Measurements from ENCODE around the gene MAP3K3.

The MAP3K3 gene

DNA sequence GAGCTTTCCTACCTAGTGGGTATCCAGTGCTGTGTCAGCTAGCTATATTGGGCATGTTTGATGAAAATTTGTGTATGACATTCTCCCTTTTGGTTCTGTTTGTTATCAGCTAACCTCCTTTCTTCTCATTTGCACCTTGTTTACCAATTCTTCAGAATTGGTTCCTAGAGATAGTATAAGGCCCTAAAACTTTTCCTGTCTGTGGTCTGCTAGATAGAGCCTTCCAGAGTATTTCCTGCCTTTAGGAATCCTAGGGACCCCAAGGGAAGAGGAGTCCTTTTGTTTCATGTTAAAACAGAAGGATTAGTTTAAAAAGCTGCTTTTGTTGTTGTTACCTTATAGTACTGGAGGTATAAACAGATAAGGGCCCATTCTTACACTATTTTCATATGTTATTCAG, 11.5 kb downstream of the MAP3K3 start:
- DNase-seq = no peak
- no peak overlapping the region for H3K4me3 Mint-ChIP-seq
- H3K9me3 Mint-ChIP-seq = no peaks in the 10 kb centered on the region
- peaks cover 16% of the 10 kb centered on the region for H3K36me3 Mint-ChIP-seq (ENCODE audit: low read depth)
- ATAC-seq = no peak
- no peaks in the 10 kb centered on the region for H3K27me3 Mint-ChIP-seq
- no peak overlapping the region for H3K27ac Mint-ChIP-seq
- peaks cover 12% of the 10 kb centered on the region for H3K4me1 Mint-ChIP-seq

DNA sequence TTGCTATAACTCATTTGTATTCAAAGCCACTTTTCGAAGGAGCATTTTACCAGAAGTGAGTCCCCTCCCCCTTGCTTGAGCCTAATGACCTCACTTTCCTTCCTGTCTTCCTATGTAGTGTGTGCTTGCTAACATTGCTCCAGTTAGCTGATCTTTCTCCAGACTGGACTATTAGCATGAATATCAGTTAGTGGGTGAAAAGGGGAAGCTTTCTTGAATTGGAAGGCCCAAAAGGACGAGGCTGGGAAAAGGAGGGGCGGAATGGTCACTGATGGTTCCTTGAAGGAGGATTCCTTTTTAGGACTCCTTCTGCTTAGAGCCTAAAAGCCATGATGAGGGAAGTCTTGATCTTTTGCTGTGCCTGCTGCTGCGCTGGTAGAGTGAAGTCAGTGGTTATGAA, 11.9 kb downstream of the MAP3K3 start:
- Mint-ChIP-seq H3K4me1 (peaks cover 15% of the 10 kb centered on the region), H3K27me3 (no peaks in the 10 kb centered on the region), H3K36me3 (ENCODE audit: low read depth) (peaks cover 16% of the 10 kb centered on the region), H3K9me3 (no peaks in the 10 kb centered on the region), H3K27ac (no peak overlapping the region), H3K4me3 (no peak overlapping the region)
- DNase-seq (no peak), ATAC-seq (no peak)

DNA sequence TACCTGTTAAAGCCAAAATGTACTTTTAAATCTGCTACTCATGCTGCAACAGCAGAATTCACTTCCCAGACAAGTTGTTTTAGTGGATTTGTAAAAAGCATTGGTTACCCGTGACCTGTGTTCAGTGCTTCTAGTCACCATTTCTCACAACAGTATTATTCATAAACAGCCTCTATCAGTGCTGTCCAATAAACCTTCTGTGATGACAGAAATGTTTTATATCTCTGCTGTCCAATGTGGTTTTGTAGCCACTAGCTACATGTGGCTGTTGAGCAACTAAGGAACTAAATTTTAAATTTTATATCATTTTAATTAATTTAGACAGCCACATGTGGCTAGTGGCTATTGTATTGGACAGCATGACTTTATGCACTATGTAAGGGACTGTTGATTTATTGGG, 12.6 kb downstream of the MAP3K3 start:
- ATAC-seq (no peak), DNase-seq (no peak)
- Mint-ChIP-seq H3K4me1 (peaks cover 18% of the 10 kb centered on the region), H3K36me3 (ENCODE audit: low read depth) (peaks cover 16% of the 10 kb centered on the region), H3K4me3 (no peak overlapping the region), H3K9me3 (no peaks in the 10 kb centered on the region), H3K27me3 (no peaks in the 10 kb centered on the region), H3K27ac (no peak overlapping the region)

DNA sequence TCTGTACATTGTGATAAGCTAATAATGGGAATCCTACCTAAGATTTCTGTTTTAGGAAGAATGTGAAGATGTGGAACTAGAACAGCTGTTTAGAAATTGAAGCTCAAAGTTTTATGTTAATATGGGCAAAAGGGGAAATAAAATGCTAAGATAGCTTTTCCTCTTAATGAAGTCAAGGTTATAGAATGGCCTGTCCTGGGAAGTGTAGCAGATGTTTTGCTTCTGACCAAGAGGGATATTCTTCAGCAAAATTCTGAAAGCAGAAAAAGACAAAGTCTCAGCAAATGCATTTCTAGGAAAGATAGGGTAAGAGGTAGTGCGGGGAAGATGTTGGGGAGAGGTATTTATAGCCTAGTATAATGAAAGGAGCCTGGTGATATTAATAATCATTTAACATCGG, 13.1 kb downstream of the MAP3K3 start:
- no peak overlapping the region for H3K27ac Mint-ChIP-seq
- no peak overlapping the region for H3K4me3 Mint-ChIP-seq
- H3K36me3 Mint-ChIP-seq (ENCODE audit: low read depth) = peaks cover 16% of the 10 kb centered on the region
- no peaks in the 10 kb centered on the region for H3K9me3 Mint-ChIP-seq
- DNase-seq (no peak), ATAC-seq (no peak)
- H3K27me3 Mint-ChIP-seq = no peaks in the 10 kb centered on the region
- peaks cover 18% of the 10 kb centered on the region for H3K4me1 Mint-ChIP-seq

DNA sequence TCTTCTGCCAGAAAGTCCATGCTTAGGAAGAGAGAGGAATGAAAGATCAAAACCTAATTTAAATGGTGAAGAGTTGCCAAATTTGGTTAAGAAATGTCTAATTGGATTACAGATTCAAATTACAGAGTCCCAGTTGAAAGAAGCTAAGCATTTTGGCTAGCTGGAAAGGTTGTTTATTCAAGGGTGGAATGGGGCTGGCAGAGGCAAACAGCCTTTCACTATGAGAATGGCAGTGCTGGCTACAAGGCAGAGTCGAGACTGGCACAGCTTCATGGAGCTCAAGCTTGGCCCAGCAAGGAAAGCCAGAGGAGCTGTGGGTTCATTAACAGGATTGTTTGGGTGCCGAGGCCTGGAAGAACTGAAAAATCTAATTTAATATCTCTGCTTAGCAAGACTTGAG, 13.6 kb downstream of the MAP3K3 start:
- ATAC-seq (no peak), DNase-seq (no peak)
- H3K9me3 Mint-ChIP-seq = no peaks in the 10 kb centered on the region
- no peaks in the 10 kb centered on the region for H3K27me3 Mint-ChIP-seq
- no peak overlapping the region for H3K4me3 Mint-ChIP-seq
- no peak overlapping the region for H3K27ac Mint-ChIP-seq
- peaks cover 16% of the 10 kb centered on the region for H3K36me3 Mint-ChIP-seq (ENCODE audit: low read depth)
- H3K4me1 Mint-ChIP-seq = peaks cover 18% of the 10 kb centered on the region

DNA sequence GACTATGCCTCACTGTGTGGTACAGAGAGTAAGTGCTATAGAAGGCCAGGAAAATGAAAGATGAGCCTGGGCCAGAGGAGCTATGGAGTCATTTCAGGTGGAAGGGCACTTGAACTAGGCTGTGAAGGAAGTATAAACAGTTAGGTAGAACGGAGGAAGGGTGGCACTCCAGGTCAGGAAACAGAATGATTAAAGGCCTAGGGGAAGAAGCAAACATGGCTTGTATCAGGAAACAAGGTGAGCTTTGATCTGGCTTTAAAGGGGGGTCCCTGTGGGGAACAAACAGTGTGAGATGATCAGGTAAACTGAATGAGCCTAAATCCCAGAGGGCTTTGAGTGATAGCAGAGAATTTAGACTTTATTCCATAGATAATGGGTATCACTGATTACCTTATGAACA, 16.9 kb downstream of the MAP3K3 start:
- peak overlapping the region; percentile 7 for H3K27ac Mint-ChIP-seq
- H3K4me1 Mint-ChIP-seq = peaks cover 13% of the 10 kb centered on the region
- H3K9me3 Mint-ChIP-seq = no peaks in the 10 kb centered on the region
- no peak for DNase-seq
- peaks cover 11% of the 10 kb centered on the region for H3K36me3 Mint-ChIP-seq (ENCODE audit: low read depth)
- H3K27me3 Mint-ChIP-seq = no peaks in the 10 kb centered on the region
- H3K4me3 Mint-ChIP-seq = no peak overlapping the region
- ATAC-seq = peak; percentile 36

DNA sequence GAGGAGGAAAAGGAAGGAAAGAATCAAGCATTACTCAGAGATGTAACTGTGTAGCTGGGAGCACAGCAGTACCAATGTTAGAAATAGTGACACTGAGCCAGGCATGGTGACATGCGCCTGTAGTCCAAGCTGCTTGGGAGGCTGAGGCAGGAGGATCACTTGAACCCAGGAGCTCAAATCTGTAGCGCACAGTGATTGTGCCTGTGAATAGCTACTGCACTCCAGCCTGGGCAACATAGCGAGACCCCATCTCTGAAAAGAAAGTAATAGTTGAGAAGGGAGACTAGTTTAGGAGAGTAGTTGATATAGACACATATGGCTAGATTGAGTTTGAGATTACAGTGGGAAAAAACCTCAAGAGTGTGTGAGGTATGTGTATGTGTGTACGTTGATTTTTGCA, 17.8 kb downstream of the MAP3K3 start:
- Mint-ChIP-seq H3K27ac (no peak overlapping the region), H3K36me3 (ENCODE audit: low read depth) (peaks cover 7% of the 10 kb centered on the region)

DNA sequence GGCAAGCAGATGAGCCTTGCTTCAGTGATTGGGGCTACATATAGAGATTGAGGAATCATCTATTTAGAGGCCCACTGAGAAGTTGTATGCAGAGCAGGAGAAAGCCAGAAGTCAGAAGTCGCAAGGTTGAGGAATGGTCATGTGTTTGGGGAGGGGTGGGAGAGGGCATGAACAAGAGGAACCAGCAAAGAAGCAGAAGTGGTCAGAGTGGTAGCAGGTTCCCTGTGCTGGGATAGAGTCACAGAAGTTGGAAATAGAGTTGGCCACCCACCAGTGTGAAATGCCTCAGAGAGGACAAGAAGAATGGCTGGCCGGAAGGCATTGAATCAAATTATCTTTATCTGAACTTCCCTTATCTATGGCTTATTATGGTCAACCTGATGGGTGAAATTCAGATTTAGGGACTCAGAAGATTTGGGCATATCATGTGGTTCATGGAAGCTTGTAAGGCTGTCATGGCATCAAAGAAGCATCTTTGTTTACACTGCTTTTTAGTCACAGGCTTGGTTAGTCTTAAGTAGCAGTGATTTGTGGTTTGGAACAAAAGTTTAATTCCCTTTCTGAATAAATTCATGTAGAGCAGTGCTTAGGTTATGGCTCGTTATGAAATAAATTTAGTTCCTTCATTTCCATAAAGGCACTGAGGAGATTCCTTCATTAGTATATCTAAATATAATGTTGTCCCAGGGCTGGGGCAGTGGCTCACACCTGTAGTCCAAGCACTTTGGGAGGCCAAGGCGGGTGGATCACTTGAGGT, 19.7 kb downstream of the MAP3K3 start:
- DNase-seq (no peak), ATAC-seq (no peak)
- Mint-ChIP-seq H3K4me1 (peaks cover 18% of the 10 kb centered on the region), H3K4me3 (no peak overlapping the region), H3K27ac (no peak overlapping the region), H3K9me3 (no peaks in the 10 kb centered on the region), H3K36me3 (ENCODE audit: low read depth) (peaks cover 2% of the 10 kb centered on the region), H3K27me3 (no peaks in the 10 kb centered on the region)

More for the DNA sequence above, 17.8 kb downstream of the MAP3K3 start:
- peaks cover 10% of the 10 kb centered on the region for H3K4me1 Mint-ChIP-seq
- no peaks in the 10 kb centered on the region for H3K27me3 Mint-ChIP-seq
- ATAC-seq (no peak), DNase-seq (no peak)
- no peak overlapping the region for H3K4me3 Mint-ChIP-seq
- H3K9me3 Mint-ChIP-seq = no peaks in the 10 kb centered on the region

DNA sequence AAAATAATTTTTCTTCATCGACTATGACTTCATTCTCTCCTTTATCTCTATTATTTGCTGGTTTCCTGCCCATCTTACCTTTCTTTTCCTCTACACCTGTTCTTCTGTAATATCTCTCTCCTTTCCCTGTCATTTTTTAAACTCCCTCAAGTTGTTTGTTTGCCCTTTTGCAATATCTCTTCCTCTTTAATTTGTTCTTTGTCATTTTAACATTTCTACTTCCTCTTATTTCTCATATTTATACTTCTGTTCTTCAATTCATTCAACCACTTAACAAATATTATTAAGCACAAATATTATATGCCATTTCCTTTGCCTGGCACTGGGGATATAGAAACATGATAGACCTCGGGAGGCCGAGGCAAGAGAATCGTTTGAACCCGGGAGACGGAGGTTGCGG, 22.6 kb downstream of the MAP3K3 start:
- no peak overlapping the region for H3K4me3 Mint-ChIP-seq
- peaks cover 15% of the 10 kb centered on the region for H3K4me1 Mint-ChIP-seq
- no peak overlapping the region for H3K27ac Mint-ChIP-seq
- H3K9me3 Mint-ChIP-seq = no peaks in the 10 kb centered on the region
- DNase-seq (no peak), ATAC-seq (no peak)
- peaks cover 5% of the 10 kb centered on the region for H3K36me3 Mint-ChIP-seq (ENCODE audit: low read depth)
- H3K27me3 Mint-ChIP-seq = no peaks in the 10 kb centered on the region

DNA sequence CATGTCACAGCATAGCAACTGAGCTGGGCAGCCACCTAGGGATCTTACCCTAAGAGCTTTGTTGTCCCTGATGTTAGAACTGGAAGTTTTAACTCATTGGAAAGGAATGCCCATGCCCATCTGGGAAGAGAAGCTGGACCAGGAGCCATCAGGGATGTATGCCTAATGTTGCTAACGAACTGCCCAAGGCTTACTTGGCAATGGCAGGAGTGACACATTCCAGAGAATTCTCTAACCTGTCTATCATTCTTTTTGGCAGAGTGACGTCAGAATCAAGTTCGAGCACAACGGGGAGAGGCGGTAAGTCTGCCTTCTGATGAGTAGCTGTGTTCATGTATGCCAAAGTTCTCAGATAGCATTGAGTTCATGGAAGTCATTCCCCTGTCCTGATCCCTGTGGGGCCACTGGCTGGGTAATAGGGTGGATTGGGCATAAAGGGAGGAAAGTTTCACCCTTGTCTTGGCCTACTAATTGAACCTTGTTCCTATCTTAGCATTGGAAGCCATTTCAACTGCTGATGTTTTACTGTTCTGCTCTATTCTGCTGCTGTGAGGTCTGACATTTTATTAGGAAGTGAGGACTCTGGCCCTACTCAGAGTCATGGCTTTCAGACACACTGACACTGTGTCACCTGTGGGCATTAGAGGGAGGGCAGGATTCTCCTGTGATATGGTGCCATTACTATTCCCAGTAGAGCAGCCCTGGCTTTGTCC, 23.7 kb downstream of the MAP3K3 start:
- H3K27me3 Mint-ChIP-seq = no peaks in the 10 kb centered on the region

DNA sequence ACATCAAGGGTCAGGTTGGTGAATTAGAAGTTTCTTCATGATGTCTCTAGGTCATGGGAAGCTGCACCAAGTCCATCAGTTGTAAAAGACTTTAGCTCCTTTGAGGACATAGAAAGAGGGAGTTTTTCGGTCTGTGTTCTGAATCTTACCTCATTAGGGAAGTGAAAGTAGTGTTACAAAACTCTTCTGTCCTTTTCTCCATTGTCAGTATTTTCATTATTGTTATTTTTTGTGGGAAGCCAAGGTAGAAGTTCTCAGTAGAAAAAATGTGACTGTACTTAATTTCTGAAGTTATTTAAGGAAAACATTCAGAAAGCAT, 24.2 kb downstream of the MAP3K3 start:
- Mint-ChIP-seq H3K27ac (no peak overlapping the region), H3K27me3 (no peaks in the 10 kb centered on the region), H3K36me3 (ENCODE audit: low read depth) (peaks cover 5% of the 10 kb centered on the region), H3K4me1 (peaks cover 16% of the 10 kb centered on the region), H3K4me3 (no peak overlapping the region), H3K9me3 (no peaks in the 10 kb centered on the region)
- no peak for DNase-seq
- ATAC-seq = peak; percentile 43

More for the DNA sequence above, 23.7 kb downstream of the MAP3K3 start:
- no peak for ATAC-seq
- Mint-ChIP-seq H3K4me1 (peaks cover 17% of the 10 kb centered on the region), H3K27ac (no peak overlapping the region), H3K36me3 (ENCODE audit: low read depth) (peaks cover 5% of the 10 kb centered on the region), H3K4me3 (no peak overlapping the region), H3K9me3 (no peaks in the 10 kb centered on the region)
- no peak for DNase-seq

DNA sequence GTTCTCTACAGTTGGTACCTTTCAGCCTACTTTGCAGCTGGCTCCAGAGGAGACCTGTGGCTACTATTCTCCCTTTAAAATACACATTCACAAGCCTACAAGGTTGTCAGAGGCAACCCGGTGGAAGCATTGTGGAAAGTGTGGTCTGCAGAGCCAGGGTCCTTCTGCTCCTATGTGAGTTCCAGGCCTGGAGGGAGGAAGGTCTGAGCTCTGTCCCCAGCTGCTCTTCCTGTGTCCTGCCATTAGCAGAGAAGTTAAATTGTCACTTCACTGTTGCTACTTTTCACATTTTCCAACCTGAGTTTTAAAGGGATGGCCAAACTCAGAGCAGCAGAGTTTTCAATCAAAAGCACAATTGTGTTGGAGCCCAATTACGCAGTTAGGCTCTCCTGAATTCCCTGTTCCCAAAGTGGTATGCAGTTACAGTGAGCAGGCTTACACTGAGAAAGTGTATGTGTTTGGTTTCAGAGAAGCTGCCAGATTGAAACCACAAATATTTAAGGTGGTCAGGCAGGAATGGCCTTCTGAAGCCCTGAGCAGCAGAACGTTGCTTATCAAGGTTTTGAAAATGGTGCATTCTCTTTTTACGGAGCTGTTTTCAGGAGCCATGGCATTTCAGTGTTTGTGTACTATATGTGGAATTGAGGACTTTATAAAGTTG, 25.0 kb downstream of the MAP3K3 start:
- no peaks in the 10 kb centered on the region for H3K27me3 Mint-ChIP-seq
- H3K4me3 Mint-ChIP-seq = no peak overlapping the region
- peaks cover 6% of the 10 kb centered on the region for H3K36me3 Mint-ChIP-seq (ENCODE audit: low read depth)
- peaks cover 15% of the 10 kb centered on the region for H3K4me1 Mint-ChIP-seq
- no peak for DNase-seq
- no peak for ATAC-seq
- no peaks in the 10 kb centered on the region for H3K9me3 Mint-ChIP-seq
- no peak overlapping the region for H3K27ac Mint-ChIP-seq

DNA sequence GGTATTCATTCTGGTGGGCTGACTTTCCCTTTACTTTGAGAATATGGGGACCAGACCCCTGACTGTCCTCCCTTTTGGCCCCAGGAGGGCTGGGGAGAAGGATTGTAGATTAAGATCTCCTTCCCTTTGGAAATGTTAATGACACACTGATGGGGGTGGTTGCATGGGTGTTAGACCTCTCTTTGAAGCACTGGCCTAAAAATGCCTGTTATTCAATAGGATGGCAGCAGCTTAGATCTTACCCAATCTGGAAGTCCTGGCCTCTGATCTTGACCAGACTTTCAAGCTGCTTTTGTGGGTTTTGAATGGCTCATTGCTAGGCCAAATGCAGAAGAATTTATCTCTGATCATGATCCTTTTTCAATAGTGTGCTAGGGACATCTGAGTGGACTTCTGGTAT, 25.7 kb downstream of the MAP3K3 start:
- Mint-ChIP-seq H3K27ac (no peak overlapping the region), H3K9me3 (no peaks in the 10 kb centered on the region), H3K4me1 (peaks cover 15% of the 10 kb centered on the region), H3K36me3 (ENCODE audit: low read depth) (peaks cover 7% of the 10 kb centered on the region), H3K27me3 (no peaks in the 10 kb centered on the region), H3K4me3 (no peak overlapping the region)
- DNase-seq (no peak), ATAC-seq (no peak)

DNA sequence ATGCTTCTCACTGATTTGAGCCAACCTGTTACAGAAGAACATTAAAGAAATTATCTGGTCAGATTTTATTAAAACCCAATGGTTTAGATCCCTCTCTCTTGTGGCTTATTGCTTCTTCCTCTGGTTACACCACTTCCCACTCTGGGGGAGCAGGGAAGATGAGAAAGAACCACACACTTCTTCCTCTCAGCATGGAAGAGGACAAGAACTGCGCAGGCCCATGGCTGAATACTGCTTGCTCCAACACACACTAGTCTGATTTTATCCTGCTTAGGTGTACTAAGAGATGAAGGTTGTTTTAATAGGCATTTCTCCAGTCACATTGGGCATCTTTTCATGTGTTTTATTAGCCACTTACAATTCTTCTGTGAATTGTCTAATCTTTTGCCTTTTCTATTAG, 27.6 kb downstream of the MAP3K3 start:
- H3K4me3 Mint-ChIP-seq = no peak overlapping the region
- DNase-seq (no peak), ATAC-seq (no peak)
- H3K9me3 Mint-ChIP-seq = no peaks in the 10 kb centered on the region
- H3K27me3 Mint-ChIP-seq = no peaks in the 10 kb centered on the region
- no peak overlapping the region for H3K27ac Mint-ChIP-seq
- peaks cover 15% of the 10 kb centered on the region for H3K4me1 Mint-ChIP-seq
- H3K36me3 Mint-ChIP-seq (ENCODE audit: low read depth) = peaks cover 9% of the 10 kb centered on the region

DNA sequence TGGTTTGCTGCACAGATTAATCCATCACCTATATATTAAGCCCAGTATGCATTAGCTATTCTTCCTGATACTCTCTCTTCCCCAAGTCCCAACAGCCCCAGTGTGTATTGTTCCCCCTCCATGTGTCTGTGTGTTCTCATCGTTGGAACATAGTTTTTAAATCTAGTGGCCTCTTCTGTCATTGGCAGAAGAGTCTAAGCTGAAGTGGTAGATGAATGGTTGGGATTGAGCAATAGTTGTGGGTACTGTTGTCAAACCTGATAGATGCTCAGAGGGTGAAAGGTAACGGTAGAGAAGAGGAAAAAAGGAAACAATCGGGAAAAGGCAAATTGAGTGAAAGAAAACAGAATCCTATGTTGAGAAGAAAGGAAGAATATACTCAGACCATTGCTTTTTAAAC, 29.9 kb downstream of the MAP3K3 start:
- H3K4me3 Mint-ChIP-seq = no peak overlapping the region
- ATAC-seq = no peak
- no peak for DNase-seq
- peaks cover 9% of the 10 kb centered on the region for H3K36me3 Mint-ChIP-seq (ENCODE audit: low read depth)
- H3K27ac Mint-ChIP-seq = no peak overlapping the region
- H3K9me3 Mint-ChIP-seq = no peaks in the 10 kb centered on the region
- H3K27me3 Mint-ChIP-seq = no peaks in the 10 kb centered on the region
- H3K4me1 Mint-ChIP-seq = peaks cover 5% of the 10 kb centered on the region

Measured in activated naive CD8-positive, alpha-beta T cell treated with anti-CD3 and anti-CD28 coated beads, Interleukin-2, amount 50 U/mL, for 24 hours (primary cell).